K562 (cell line): ENCODE measurements around the gene DOCK3. TPM values are rescaled to one million over a fixed set of nuclear protein-coding genes. Genes with fewer than 3 reads are reported as not detected.

ENCODE experiments used
- ATAC-seq: fragments of 200-7000 bp; cut with Tn5 transposase; 3 replicates; pipeline ENCODE4 v1.9.1; 2020; ENCODE audit warnings: moderate library complexity
- BruUV-seq: library from RNA; stranded (reverse); fragments of 400-500 nt; replicated peaks from 2 replicates; lab custom pipeline; 2021; lab: Mats Ljungman, UMichigan
- CTCF ChIA-PET: fragments of 300-600 bp; formaldehyde crosslinking; extraction: SDS; loops from one replicate; lab custom pipeline; 2021; ENCODE audit warnings: low intra/inter-chr PET ratio; lab: Yijun Ruan, JAX
- POLR2A ChIA-PET: fragments of 300-600, 350-650 bp; sonication (Branson Sonifier 250); formaldehyde crosslinking; extraction: SDS; loops from one replicate; lab custom pipeline; 2021; ENCODE audit warnings: antibody characterized with exemption, inconsistent platforms; lab: Yijun Ruan, JAX
- DNase-seq, 4 experiments: peaks; one replicate each; pipeline versions ENCODE4 v3.0.0 to v3.0.0-alpha.2; 2011 to 2018; ENCODE audit warnings: low spot score in 3 of 4, mixed read lengths in 3 of 4; ENCODE audit errors: extremely low read depth in 1 of 4
- FAIRE-seq: peaks from 2 replicates; lab custom pipeline; 2011; peaks lifted over from hg19 to GRCh38; lab: Jason Lieb, UNC
- H2AFZ ChIP-seq: 2 replicates; pipeline ENCODE4 v1.6.0; 2011; ENCODE audit warnings: low read depth, low read length, control low read depth, inconsistent platforms
- H3K27ac ChIP-seq: fragments of 200-600 bp; 3 replicates; pipeline ENCODE4 v1.8.0; 2011; ENCODE audit warnings: low read depth, mild to moderate bottlenecking, control low read depth, inconsistent platforms, low read length, moderate library complexity, mixed read lengths; ENCODE audit errors: extremely low read depth
- H3K27me3 ChIP-seq, 2 experiments: fragments of 300-600 bp in 1 of 2; 2 replicates in 1 of 2; 3 replicates in 1 of 2; pipeline versions ENCODE4 v1.6.0 to v1.8.0; 2011; ENCODE audit warnings: inconsistent platforms in 2 of 2, low read length in 2 of 2, mild to moderate bottlenecking in 1 of 2, mixed read lengths in 1 of 2, moderate library complexity in 1 of 2; ENCODE audit not compliant: control insufficient read depth in 2 of 2, insufficient read depth in 2 of 2
- H3K36me3 ChIP-seq: fragments of 300-600 bp; 3 replicates; pipeline ENCODE4 v1.8.0; 2011; ENCODE audit warnings: mild to moderate bottlenecking, low read length, inconsistent platforms; ENCODE audit not compliant: control insufficient read depth, insufficient read depth
- H3K4me1 ChIP-seq, 2 experiments: fragments of 200-600 bp in 1 of 2; replicated peaks in 1 of 2; 2 replicates in 1 of 2; 3 replicates in 1 of 2; pipeline versions ENCODE4 v1.5.1 to v1.8.0; 2011; ENCODE audit warnings: inconsistent platforms in 2 of 2, low read length in 2 of 2, mild to moderate bottlenecking in 1 of 2, mixed read lengths in 1 of 2, moderate library complexity in 1 of 2; ENCODE audit not compliant: control insufficient read depth in 2 of 2, insufficient read depth in 2 of 2
- H3K4me2 ChIP-seq: 2 replicates; pipeline ENCODE4 v1.6.1; 2011; ENCODE audit warnings: low read length, control low read depth, inconsistent platforms, mixed read lengths; ENCODE audit not compliant: insufficient read depth
- H3K4me3 ChIP-seq: fragments of 200-600 bp; sonication (generic), shearing (Covaris generic); 2 replicates; pipeline ENCODE4 v1.5.1; 2016; ENCODE audit warnings: control low read depth, inconsistent platforms
- H3K79me2 ChIP-seq: fragments of 200-600 bp; 3 replicates; pipeline ENCODE4 v1.8.0; 2011; ENCODE audit warnings: low read length, inconsistent platforms; ENCODE audit not compliant: control insufficient read depth, insufficient read depth
- H3K9ac ChIP-seq, 2 experiments: 2 replicates each; pipeline versions ENCODE4 v1.6.0 to v1.6.1; 2011; ENCODE audit warnings: low read depth in 2 of 2, low read length in 2 of 2, control low read depth in 1 of 2, inconsistent platforms in 1 of 2, mild to moderate bottlenecking in 1 of 2, mixed read lengths in 1 of 2; ENCODE audit not compliant: insufficient read depth in 1 of 2
- H3K9me1 ChIP-seq: one replicate; pipeline ENCODE4 v1.6.0; 2011; ENCODE audit warnings: inconsistent platforms, mild to moderate bottlenecking, low read length, moderate library complexity; ENCODE audit not compliant: control insufficient read depth, insufficient read depth
- H3K9me3 ChIP-seq: replicated peaks from 2 replicates; pipeline ENCODE4 v1.5.1; 2011; ENCODE audit warnings: low read depth, low read length, inconsistent platforms; ENCODE audit not compliant: control insufficient read depth, insufficient read depth
- H4K20me1 ChIP-seq: replicated peaks from 2 replicates; pipeline ENCODE4 v1.6.1; 2011; ENCODE audit warnings: low read length, inconsistent platforms, mixed read lengths; ENCODE audit not compliant: control insufficient read depth, insufficient read depth
- ASH1L ChIP-seq: fragments of 450-650 bp; IDR thresholded peaks from 2 replicates; pipeline ENCODE4 v1.6.1; 2018; ENCODE audit warnings: borderline replicate concordance, mild to moderate bottlenecking, low read depth; ENCODE audit not compliant: partially characterized antibody
- LCOR ChIP-seq: sonication (generic); formaldehyde crosslinking; IDR thresholded peaks from 2 replicates; pipeline ENCODE4 v1.8.0; 2022; ENCODE audit warnings: mild to moderate bottlenecking, missing genetic modification reagents
- NFE2 ChIP-seq: IDR thresholded peaks from 2 replicates; pipeline ENCODE4 v1.6.1; 2014; ENCODE audit warnings: antibody characterized with exemption, low read depth
- PHF8 ChIP-seq: fragments of 200-600 bp; sonication (generic); IDR thresholded peaks from 2 replicates; pipeline ENCODE4 v1.6.1; 2012; ENCODE audit warnings: mixed run types, mild to moderate bottlenecking, inconsistent platforms, low read length, moderate library complexity, borderline replicate concordance
- PRPF4 ChIP-seq: fragments of 200-400 bp; formaldehyde crosslinking; IDR thresholded peaks from one replicate; pipeline ENCODE4 v1.6.1; 2017; ENCODE audit warnings: low read length, low read depth, mild to moderate bottlenecking; ENCODE audit not compliant: insufficient read depth, poor library complexity, severe bottlenecking
- RCOR1 ChIP-seq, 2 experiments: IDR thresholded peaks; 2 replicates each; pipeline ENCODE4 v1.6.1; 2012; ENCODE audit warnings: low read depth in 2 of 2, low read length in 2 of 2, borderline replicate concordance in 1 of 2, improper control_type of control experiment in 1 of 2
- SMAD4 ChIP-seq: fragments of 250-450 bp; sonication (Bioruptor Pico); conservative IDR thresholded peaks from 2 replicates; pipeline ENCODE4 v1.8.0; 2021; ENCODE audit warnings: inconsistent platforms, mild to moderate bottlenecking, moderate library complexity
- TCF7L2 ChIP-seq: fragments of 150-350 bp; IDR thresholded peaks from 2 replicates; pipeline ENCODE4 v1.6.1; 2016; ENCODE audit warnings: low read depth, mild to moderate bottlenecking, low read length, moderate library complexity
- ZBTB12 ChIP-seq: fragments of 250-450 bp; sonication (Bioruptor Pico); IDR thresholded peaks from 2 replicates; pipeline ENCODE4 v1.4.0; 2020
- ZFX ChIP-seq: sonication (generic); formaldehyde crosslinking; IDR thresholded peaks from 2 replicates; pipeline ENCODE4 v1.8.0; 2022; ENCODE audit warnings: mild to moderate bottlenecking, missing genetic modification reagents, moderate library complexity
- ZNF511 ChIP-seq: sonication (generic); formaldehyde crosslinking; IDR thresholded peaks from 2 replicates; pipeline ENCODE4 v1.8.0; 2022; ENCODE audit warnings: mild to moderate bottlenecking, missing genetic modification reagents
- WGBS: fragments of 100-300 bp; shearing (Covaris generic); methylation state at CpG from one replicate; pipeline ENCODE4 v1.1.6; 2016; ENCODE audit warnings: low coverage, mixed read lengths; ENCODE audit not compliant: insufficient coverage; ENCODE audit errors: missing lambda C conversion rate; 5-methylcytosine and 5-hydroxymethylcytosine counted together
- in situ Hi-C: fragments of 300-500 bp; cut with MboI; formaldehyde crosslinking; loops from 4 replicates; pipeline ENCODE4 v1.15.0; 2018; ENCODE audit warnings: inconsistent platforms, mixed read lengths
- intact Hi-C: fragments of 100-400 bp; cut with micrococcal nuclease; formaldehyde crosslinking; loops from 2 replicates; pipeline ENCODE4 v1.14.2; 2022
- polyA plus RNA-seq, 8 experiments: library from polyadenylated mRNA; depleted of rRNA in 4 of 8; stranded (reverse) in 5 of 8; unstranded in 3 of 8; fragments of >200 nt; fragmentation: Nextera tagmentation in 2 of 8; fragmentation: Illumina TruSeq in 1 of 8; extraction: Ambion mirVana in 2 of 8; extraction: Trizol in 1 of 8; gene quantifications; 2 replicates each; pipeline versions ENCODE4 v1.2.1 to v1.2.3, GENCODE V29; 2011 to 2014; ENCODE audit warnings: inconsistent platforms in 1 of 8, missing spikeins in 1 of 8
- total RNA-seq, 7 experiments: library from RNA; depleted of rRNA in 6 of 7; stranded (reverse); fragments of >200 nt in 6 of 7; fragmentation: Illumina TruSeq in 2 of 7; extraction: Trizol in 2 of 7; gene quantifications; 2 replicates each; pipeline versions ENCODE4 v1.2.1 to v1.2.3, GENCODE V29; 2011 to 2021; ENCODE audit warnings: low replicate concordance in 1 of 7

The DOCK3 gene
- total and polyA plus RNA-seq, 9 of the 15 experiments (the other 6 are each of a cell fraction or from before 2014, with no cell fraction given): under 0.01 to 0.03 (median 0.01) TPM; not detected in 4

GRCh38 chr3:51384726-51385473, 710.2 kb downstream of the DOCK3 start, which contains the start of gene MANF:
Gene MANF, plus strand, starts transcription at chr3:51385291. Its CDS starts 52 bp downstream, at chr3:51385343.
- Histone ChIP-seq H3K9ac (peak within 1 kb of the TSS; percentile 92 to 99), H3K79me2 (peaks cover 37% of the 10 kb centered on the region), H3K4me3 (peak within 1 kb of the TSS; percentile 82), H3K4me1 (peaks cover 8 to 18% of the 10 kb centered on the region in 2 experiments), H3K9me1 (peaks cover 12% of the 10 kb centered on the region), H3K27ac (peak within 1 kb of the TSS; percentile 94), H3K9me3 (no peaks in the 10 kb centered on the region), H4K20me1 (peaks cover 14% of the 10 kb centered on the region; the same call in 1 of the 2 replicates), H2AFZ (peak within 1 kb of the TSS; percentile 85), H3K27me3 (no peaks in the 10 kb centered on the region), H3K4me2 (peak within 1 kb of the TSS; percentile 83), H3K36me3 (peaks cover 34% of the 10 kb centered on the region)
- ATAC-seq (peak; percentile 96), FAIRE-seq (peak; percentile 94), DNase-seq (peak; percentile 96 to 99 (median 98))
- ChIA-PET POLR2A (interaction anchor here (0.5 to 1.1 kb wide), 7 partner anchors 9 to 1079 kb away, joined by 3 to 5 read pairs (median 3); no protein-coding TSS in a partner anchor), CTCF (no interaction called here)
- no TSS peak for BruUV-seq
- WGBS: under 1% methylated on average over 26 of the region's 65 CpGs
- intact Hi-C loops (loop anchor here (5.0 to 10.0 kb wide), 2 partner anchors 297 to 770 kb away; partner anchors contain the start of genes CISH and MAPKAPK3), in situ Hi-C loops (no loop called here)
- TF ChIP-seq LCOR (CRISPR knock-in tag): no peak
- 0 out of 2 replicates have a peak, but pooled peaks have one; percentile 44 for TF ChIP-seq ZNF511
- peak; percentile 75 for TF ChIP-seq ZBTB12 (CRISPR knock-in tag)
- peak; percentile 94 for TF ChIP-seq ASH1L
- TF ChIP-seq SMAD4: peak; percentile 61
- TF ChIP-seq PHF8: peak; percentile 91; the same call in 1 of the 2 replicates
- TF ChIP-seq ZFX: peak; percentile 89
- peak in 1 of 2 experiments; percentile 10; a peak in 1 of 4 replicates for TF ChIP-seq RCOR1 (IDR thresholded peaks at IDR 0.05; ENCODE audit: borderline replicate concordance in 1 of 2, low read depth in 2 of 2, low read length in 2 of 2)
- no peak for TF ChIP-seq NFE2
- TF ChIP-seq PRPF4: no peak
- TF ChIP-seq TCF7L2: no peak
